Fibroblast of upper back skin (primary cell): Measurements from ENCODE around the gene MRNIP.

Source experiments
- DNase-seq: peaks from one replicate; pipeline ENCODE4 v3.0.0-alpha.2; 2013

The MRNIP gene, protein sequence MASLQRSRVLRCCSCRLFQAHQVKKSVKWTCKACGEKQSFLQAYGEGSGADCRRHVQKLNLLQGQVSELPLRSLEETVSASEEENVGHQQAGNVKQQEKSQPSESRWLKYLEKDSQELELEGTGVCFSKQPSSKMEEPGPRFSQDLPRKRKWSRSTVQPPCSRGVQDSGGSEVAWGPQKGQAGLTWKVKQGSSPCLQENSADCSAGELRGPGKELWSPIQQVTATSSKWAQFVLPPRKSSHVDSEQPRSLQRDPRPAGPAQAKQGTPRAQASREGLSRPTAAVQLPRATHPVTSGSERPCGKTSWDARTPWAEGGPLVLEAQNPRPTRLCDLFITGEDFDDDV

GRCh38 chr5:179858586-179859427 is at the start of gene MRNIP:
Gene MRNIP, minus strand, starts transcription at chr5:179858817. Its CDS starts 21 bp downstream, at chr5:179858796.
- DNase-seq, result peak; percentile 91

GRCh38 chr5:179907556-179908324 is 49.1 kb upstream of the MRNIP start, which contains the start of gene TBC1D9B:
Gene TBC1D9B, minus strand, starts transcription at chr5:179907897. Its CDS starts 76 bp downstream, at chr5:179907821.
- peak; percentile 56 for DNase-seq

GRCh38 chr5:179906795-179907555 is 48.4 kb upstream of the MRNIP start:
- DNase-seq, result peak; percentile 11

DNA sequence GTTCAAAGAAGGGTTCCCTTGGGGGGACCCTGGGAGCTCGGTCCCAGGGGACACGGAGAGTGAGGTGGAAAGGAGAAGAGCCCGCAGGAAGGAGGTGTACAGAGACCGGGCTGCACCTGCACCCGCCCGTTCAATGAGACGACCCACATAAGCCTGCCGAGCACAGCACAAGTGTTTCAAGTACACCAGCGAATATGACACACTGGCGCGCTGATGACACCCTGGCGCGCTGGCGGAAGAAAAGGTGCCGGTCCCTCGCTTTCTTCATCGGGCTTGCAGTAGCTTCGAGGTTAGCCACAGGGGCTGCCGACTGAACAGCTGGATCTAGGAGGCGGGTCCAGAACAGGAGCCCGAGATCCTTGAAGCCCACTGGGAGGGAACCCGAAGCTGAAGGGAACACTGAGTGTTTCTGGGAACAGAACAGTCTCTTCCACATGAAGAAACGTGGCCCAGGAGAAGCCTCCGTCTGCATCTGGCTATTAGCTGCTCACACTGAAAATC is 47.7 kb upstream of the MRNIP start:
- peak; percentile 6 for DNase-seq

DNA sequence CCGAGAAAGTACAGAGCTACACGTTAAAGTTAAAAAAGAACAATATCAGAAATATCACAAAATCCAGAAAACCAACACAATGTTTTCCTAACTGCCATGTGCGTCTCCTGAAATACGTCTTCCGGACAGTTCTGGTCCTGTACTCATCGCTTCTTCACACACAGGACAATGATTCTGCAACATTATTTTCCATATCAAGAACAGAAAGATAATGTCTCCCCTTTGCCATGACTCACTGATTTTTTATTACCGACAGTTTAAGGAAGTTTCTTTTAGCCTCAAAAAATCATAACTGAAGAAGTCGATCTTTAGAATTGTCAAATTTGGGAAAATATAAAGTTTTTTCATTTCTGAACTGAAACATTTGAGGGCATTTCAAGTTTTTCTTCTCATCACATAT is 46.5 kb upstream of the MRNIP start:
- DNase-seq, result no peak

DNA sequence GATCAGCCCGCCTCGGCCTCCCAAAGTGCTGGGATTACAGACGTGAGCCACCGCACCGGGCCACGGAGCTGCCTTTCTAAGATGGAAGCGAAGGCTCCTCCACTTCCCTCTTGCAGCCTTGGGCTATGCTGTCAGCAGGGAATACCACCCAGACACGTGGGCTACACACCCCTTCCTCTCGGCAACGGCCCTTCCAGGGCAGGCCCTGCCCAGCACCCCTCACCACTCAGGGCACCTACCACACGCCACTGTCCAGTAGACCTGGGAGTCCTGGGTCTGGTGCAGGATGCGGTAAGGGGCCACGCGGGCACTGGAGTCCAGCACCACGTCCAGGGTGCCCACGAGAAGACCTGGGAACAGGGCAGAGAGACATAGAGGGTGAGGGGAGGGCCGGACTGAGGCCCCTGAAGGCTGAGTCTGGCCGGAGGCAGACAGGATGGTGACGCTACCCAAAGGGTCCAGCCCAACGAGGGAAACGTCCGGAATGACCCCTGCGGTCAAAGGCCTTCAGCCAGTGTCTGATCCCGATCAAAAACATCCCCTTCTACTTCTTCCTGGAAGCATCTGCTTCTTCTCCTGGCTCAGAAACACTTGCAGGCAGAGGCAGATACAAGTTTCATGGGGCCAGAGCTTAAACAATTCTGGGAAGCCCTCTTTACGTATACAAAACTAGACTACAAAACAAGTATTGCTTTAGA is 46.0 kb upstream of the MRNIP start:
- no peak for DNase-seq

DNA sequence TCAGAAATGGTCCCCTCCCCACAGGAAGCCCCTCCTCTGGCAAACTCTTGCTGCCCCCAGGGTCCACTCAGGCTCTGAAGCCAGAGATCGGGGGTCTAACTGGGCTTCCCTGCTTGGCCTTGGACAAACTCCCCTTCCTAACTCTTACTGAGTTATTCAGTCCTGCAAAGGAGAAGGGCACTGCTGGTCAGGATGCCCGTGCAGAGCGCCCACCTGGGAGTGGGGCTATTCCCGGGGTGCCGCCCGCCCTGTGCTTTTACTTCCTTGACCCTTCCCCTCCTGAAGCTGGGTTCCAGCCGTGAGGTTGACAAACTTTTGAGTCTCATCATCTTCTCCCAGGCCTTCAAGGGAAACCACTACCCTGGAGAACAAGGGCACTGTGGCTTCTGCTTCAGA is 44.1 kb upstream of the MRNIP start:
- DNase-seq, result no peak

- DNase-seq, result no peak
Observed at GRCh38 chr5:179901915-179902762, 43.5 kb upstream of the MRNIP start.

DNA sequence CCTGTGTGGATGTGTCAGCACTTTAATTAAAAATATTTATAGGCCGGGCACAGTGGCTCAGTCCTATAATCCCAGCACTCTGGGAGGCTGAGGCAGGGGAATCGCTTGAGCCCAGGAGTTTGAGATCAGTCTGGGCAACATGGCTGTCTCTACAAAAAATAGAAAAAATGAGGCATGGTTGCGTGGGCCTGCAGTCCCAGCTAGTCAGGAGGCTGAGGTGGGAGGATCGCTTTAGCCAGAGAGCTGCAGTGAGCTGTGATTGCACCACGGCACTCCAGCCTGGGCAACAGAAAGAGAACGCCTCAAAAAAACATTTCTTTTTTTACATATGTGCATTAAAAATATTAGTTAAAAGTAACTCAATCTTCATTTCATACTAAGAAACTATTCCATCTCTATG is 42.8 kb upstream of the MRNIP start:
- no peak for DNase-seq

- DNase-seq, result no peak
Observed at GRCh38 chr5:179900711-179901110, 42.1 kb upstream of the MRNIP start.

GRCh38 chr5:179900206-179900605 is 41.6 kb upstream of the MRNIP start:
- DNase-seq, result no peak

DNA sequence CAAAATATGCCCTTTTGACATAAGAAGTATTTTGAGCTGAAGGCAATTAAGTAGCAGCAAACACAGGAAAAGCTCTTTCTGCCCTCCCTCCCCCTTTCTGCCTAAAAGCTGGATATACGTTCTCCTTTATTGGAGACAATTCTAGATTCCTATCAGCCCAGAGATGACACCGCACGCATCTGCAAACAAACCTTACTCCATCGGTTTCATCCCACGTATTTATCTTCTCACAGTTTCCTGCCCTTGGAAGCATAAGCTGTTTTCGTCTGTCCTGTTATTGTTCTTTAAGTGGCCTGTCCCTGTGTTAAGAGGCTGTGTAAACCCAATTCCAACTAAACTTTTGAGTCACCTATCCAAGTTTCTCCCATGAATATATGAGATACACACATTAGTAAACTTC is 37.2 kb upstream of the MRNIP start:
- no peak for DNase-seq

- DNase-seq, result no peak
Observed at GRCh38 chr5:179893958-179894895, 35.6 kb upstream of the MRNIP start.

- DNase-seq, result no peak
Observed at GRCh38 chr5:179893076-179893957, 34.7 kb upstream of the MRNIP start.

DNA sequence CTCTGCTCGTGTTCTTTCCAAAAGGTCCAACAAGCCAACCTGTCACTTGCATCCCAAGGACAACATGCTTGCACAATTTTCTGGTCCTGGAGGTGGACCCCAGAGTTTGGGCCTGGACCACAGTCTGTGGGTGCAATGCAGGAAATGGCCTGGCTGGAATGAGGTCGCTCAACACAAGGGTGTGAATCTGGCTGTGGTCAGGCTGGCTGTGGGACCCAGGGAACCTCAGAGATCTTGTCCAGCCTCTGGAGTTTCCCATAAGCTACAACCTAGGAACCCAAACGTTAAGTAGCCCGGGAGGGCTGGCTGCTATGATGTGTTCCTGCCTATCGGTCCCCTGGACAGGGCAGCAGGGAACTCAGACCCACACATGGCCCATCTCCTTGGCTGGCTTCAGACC is 33.6 kb upstream of the MRNIP start:
- no peak for DNase-seq

DNA sequence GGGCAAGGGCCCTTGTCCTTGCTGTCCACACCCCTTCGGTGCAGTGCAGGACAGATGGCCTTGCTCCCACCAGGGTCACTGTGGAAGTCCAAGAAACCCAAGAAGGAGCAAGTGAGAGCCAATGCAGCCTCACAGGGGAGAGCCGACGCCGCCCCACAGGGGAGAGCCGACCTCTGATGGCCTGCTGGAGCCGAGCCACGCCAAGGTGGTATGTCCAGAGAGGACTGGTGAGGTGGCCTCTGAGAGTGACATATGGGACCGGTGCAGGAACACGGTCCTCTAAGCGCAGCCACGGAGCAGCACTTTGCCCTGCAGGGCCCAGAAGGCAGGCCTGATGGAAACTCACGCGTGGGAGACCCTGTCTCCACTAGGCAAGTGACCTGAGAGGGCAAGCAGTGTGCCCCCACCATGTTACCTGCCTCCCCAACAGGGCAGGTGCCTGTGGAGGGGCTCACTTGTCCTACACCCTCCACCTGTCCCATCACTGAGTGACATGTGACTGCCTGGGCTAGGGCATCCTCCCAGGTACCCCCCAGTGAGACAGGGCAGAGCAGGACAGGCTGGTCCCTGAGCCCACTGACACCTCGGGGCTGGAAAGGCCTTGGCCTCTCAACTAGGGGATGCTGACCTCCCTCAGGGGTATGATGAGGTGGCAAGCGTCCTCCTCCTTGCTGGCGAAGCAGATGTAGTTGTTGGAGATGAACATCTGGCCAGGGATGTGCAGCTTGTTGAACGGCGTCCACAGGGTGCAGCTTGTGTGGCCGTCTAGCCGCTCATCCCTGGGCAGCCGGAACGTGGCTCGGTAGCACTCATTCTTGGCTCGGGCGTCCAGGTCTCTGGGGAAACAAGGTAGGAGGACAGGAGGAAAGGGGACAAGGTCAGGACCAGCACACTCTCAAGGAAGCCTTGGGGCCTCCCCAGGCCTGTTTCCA is 32.4 kb upstream of the MRNIP start:
- no peak for DNase-seq

DNA sequence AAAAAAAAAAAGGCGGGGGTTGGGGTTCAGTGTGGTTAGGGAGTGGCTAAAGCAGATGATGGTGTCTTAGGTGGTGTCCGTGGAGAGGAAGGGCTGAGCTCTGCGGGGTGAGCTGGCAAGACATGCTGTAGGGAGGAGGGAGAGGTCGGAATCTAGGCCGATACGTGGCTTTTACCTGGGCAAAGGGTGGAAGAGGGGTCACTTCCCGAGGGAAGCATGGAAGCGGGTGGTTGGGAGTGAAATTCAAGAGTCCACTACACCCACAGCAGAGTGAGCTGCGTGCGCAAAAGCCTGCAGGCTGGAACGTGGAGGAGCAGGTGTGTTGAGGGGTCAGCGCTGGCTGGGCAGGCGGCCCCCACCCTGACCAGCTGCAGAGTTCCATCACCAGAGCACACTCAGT is 31.3 kb upstream of the MRNIP start:
- no peak for DNase-seq
